LoVo (cell line): ENCODE measurements around the gene C7orf57.
"Not testable (repeated sequence)": the region's sequence is repeated elsewhere in the genome, so short reads cannot be mapped to it uniquely, and the experiment has no call there.

ENCODE experiments used
- DNase-seq: peaks from one replicate; pipeline ENCODE4 v3.0.0-alpha.2; 2016; ENCODE audit warnings: low spot score

C7orf57 gene

GRCh38 chr7:48035301-48035966 lies at the start of gene C7orf57:
Gene C7orf57, plus strand, starts transcription at chr7:48035543. Its CDS starts 766 bp downstream, at chr7:48036309.
- peak; percentile 90 for DNase-seq

- no peak for DNase-seq
Observed at GRCh38 chr7:47988496-47989386, 46.6 kb upstream of the C7orf57 start.

- not testable (repeated sequence) for DNase-seq
Observed at GRCh38 chr7:47989607-47990400, 45.5 kb upstream of the C7orf57 start.

GRCh38 chr7:47990592-47990991 lies 44.8 kb upstream of the C7orf57 start:
- no peak for DNase-seq

GRCh38 chr7:47991270-47991669 lies 44.1 kb upstream of the C7orf57 start:
- DNase-seq = no peak

- DNase-seq = peak; percentile 57
Observed at GRCh38 chr7:47991741-47992311, 43.5 kb upstream of the C7orf57 start.

- DNase-seq = no peak
Observed at GRCh38 chr7:47992446-47992845, 42.9 kb upstream of the C7orf57 start.

- DNase-seq = no peak
Observed at GRCh38 chr7:47999413-47999812, 35.9 kb upstream of the C7orf57 start.

- peak; percentile 18 for DNase-seq
Observed at GRCh38 chr7:48000164-48000563, 35.2 kb upstream of the C7orf57 start.

- DNase-seq = no peak
Observed at GRCh38 chr7:48004032-48004431, 31.3 kb upstream of the C7orf57 start.

GRCh38 chr7:48004638-48005037 lies 30.7 kb upstream of the C7orf57 start:
- DNase-seq = no peak

- no peak for DNase-seq
Observed at GRCh38 chr7:48006866-48007265, 28.5 kb upstream of the C7orf57 start.

- DNase-seq = no peak
Observed at GRCh38 chr7:48009257-48009656, 26.1 kb upstream of the C7orf57 start.

- no peak for DNase-seq
Observed at GRCh38 chr7:48009954-48010353, 25.4 kb upstream of the C7orf57 start.

GRCh38 chr7:48011323-48011722 lies 24.0 kb upstream of the C7orf57 start:
- DNase-seq = no peak

- DNase-seq = no peak
Observed at GRCh38 chr7:48011951-48012350, 23.4 kb upstream of the C7orf57 start.

- DNase-seq = no peak
Observed at GRCh38 chr7:48016641-48017040, 18.7 kb upstream of the C7orf57 start.

- DNase-seq = no peak
Observed at GRCh38 chr7:48017674-48018073, 17.7 kb upstream of the C7orf57 start.

- DNase-seq = peak; percentile 29
Observed at GRCh38 chr7:48025624-48026023, 9.7 kb upstream of the C7orf57 start.

GRCh38 chr7:48028938-48029337 lies 6.4 kb upstream of the C7orf57 start, which contains the start of gene SUN3:
Gene SUN3, minus strand, starts transcription at chr7:48029107. Its CDS starts 169 bp downstream, at chr7:48028938.
- no peak for DNase-seq

GRCh38 chr7:48031111-48031510 lies 4.2 kb upstream of the C7orf57 start:
- no peak for DNase-seq

GRCh38 chr7:48033922-48034321 lies 1.4 kb upstream of the C7orf57 start:
- no peak for DNase-seq
